ENCODE measurements around the gene EREG. TPM values are rescaled to one million over a fixed set of nuclear protein-coding genes. Genes with fewer than 3 reads are reported as not detected.

Gene EREG
- total and polyA plus RNA-seq, 10 of the 15 experiments (the other 5 are each of a cell fraction or from before 2014, with no cell fraction given) = not detected

- intact Hi-C loops (cut with micrococcal nuclease; ENCODE audit: unreplicated experiment) = no loop called here
- Histone ChIP-seq H3K27ac (ENCODE audit: control insufficient read depth, insufficient read depth) (no peak overlapping the region), H3K4me3 (no peak overlapping the region), H3K9me3 (replicated peaks; ENCODE audit: control insufficient read depth, insufficient read depth, low read length) (no peaks in the 10 kb centered on the region; the same call in 2 of the 3 replicates), H4K20me1 (ENCODE audit: control insufficient read depth, insufficient read depth) (no peaks in the 10 kb centered on the region), H3K27me3 (replicated peaks in 1 of 2; ENCODE audit: control insufficient read depth in 2 of 2, insufficient read depth in 2 of 2, low read length in 1 of 2) (no peaks in the 10 kb centered on the region; a peak in 2 of 4 replicates), H2AFZ (ENCODE audit: control insufficient read depth, low read depth, low read length) (no peak overlapping the region), H3K4me1 (ENCODE audit: control insufficient read depth, insufficient read depth, low read length) (peaks cover 5% of the 10 kb centered on the region; the same call in 1 of the 2 replicates), H3K4me2 (ENCODE audit: control insufficient read depth, insufficient read depth) (no peak overlapping the region), H3K36me3 (ENCODE audit: control insufficient read depth in 2 of 2, insufficient read depth in 2 of 2, low read length in 1 of 2) (no peaks in the 10 kb centered on the region), H3K79me2 (ENCODE audit: control insufficient read depth, insufficient read depth, low read length) (no peaks in the 10 kb centered on the region), H3K9ac (ENCODE audit: control insufficient read depth, insufficient read depth, low read length) (no peak overlapping the region)
- ChIA-PET SMC1A (ENCODE audit: uncharacterized antibody, unreplicated experiment) (no interaction called here), POLR2A (no interaction called here), RAD21 (ENCODE audit: unreplicated experiment) (no interaction called here), CTCF (interaction anchor here (1.3 kb wide), 1 partner anchor 11 kb away, joined by 6 read pairs; no protein-coding TSS in a partner anchor)
- TF ChIP-seq SMAD5 (IDR thresholded peaks at IDR 0.05; ENCODE audit: low read depth) = no peak
- no peak for TF ChIP-seq WRNIP1 (IDR thresholded peaks at IDR 0.05; ENCODE audit: borderline replicate concordance, low read depth, low read length)
- no peak for TF ChIP-seq CHD2 (IDR thresholded peaks at IDR 0.05; ENCODE audit: borderline replicate concordance, low read depth, low read length)
- no peak for TF ChIP-seq ZNF24 (IDR thresholded peaks at IDR 0.05)
- TF ChIP-seq CHD4 (IDR thresholded peaks at IDR 0.05) = no peak
- TF ChIP-seq TARDBP (IDR thresholded peaks at IDR 0.05; ENCODE audit: borderline replicate concordance) = no peak
- TF ChIP-seq ZNF217 (IDR thresholded peaks at IDR 0.05) = no peak
- DNase-seq (ENCODE audit: low read depth, low spot score) (no peak), FAIRE-seq (no peak), ATAC-seq (no peak)
- no TSS peak for BruUV-seq (replicated peaks)
- in situ Hi-C loops (cut with MboI) = no loop called here
Observed at GRCh38 chr4:74331944-74332343, 33.0 kb upstream of the EREG start.

- Histone ChIP-seq H3K27me3 (replicated peaks in 1 of 2; ENCODE audit: control insufficient read depth in 2 of 2, insufficient read depth in 2 of 2, low read length in 1 of 2) (no peaks in the 10 kb centered on the region; a peak in 1 of 4 replicates), H3K27ac (ENCODE audit: control insufficient read depth, insufficient read depth) (no peak overlapping the region), H3K79me2 (ENCODE audit: control insufficient read depth, insufficient read depth, low read length) (no peaks in the 10 kb centered on the region), H4K20me1 (ENCODE audit: control insufficient read depth, insufficient read depth) (no peaks in the 10 kb centered on the region), H2AFZ (ENCODE audit: control insufficient read depth, low read depth, low read length) (no peak overlapping the region), H3K9me3 (replicated peaks; ENCODE audit: control insufficient read depth, insufficient read depth, low read length) (no peaks in the 10 kb centered on the region; the same call in 2 of the 3 replicates), H3K9ac (ENCODE audit: control insufficient read depth, insufficient read depth, low read length) (no peak overlapping the region), H3K4me3 (no peak overlapping the region), H3K4me1 (ENCODE audit: control insufficient read depth, insufficient read depth, low read length) (peaks cover 5% of the 10 kb centered on the region; the same call in 1 of the 2 replicates), H3K4me2 (ENCODE audit: control insufficient read depth, insufficient read depth) (no peak overlapping the region), H3K36me3 (ENCODE audit: control insufficient read depth in 2 of 2, insufficient read depth in 2 of 2, low read length in 1 of 2) (no peaks in the 10 kb centered on the region)
- ChIA-PET RAD21 (ENCODE audit: unreplicated experiment) (no interaction called here), POLR2A (no interaction called here), CTCF (interaction anchor here (1.1 to 1.6 kb wide), 3 partner anchors 13 to 341 kb away, joined by 4 to 5 read pairs (median 4); no protein-coding TSS in a partner anchor), SMC1A (ENCODE audit: uncharacterized antibody, unreplicated experiment) (interaction anchor here (1.2 kb wide), 1 partner anchor 16 kb away, joined by 3 read pairs; no protein-coding TSS in a partner anchor)
- intact Hi-C loops (cut with micrococcal nuclease; ENCODE audit: unreplicated experiment) = no loop called here
- ATAC-seq = no peak; the same call in 2 of the 3 replicates
- no peak for FAIRE-seq
- DNase-seq (ENCODE audit: low read depth, low spot score) = no peak
- in situ Hi-C loops (cut with MboI) = no loop called here
- WGBS (ENCODE audit: insufficient coverage, insufficient replicate concordance, low lambda C conversion rate, missing lambda C conversion rate) = 57% methylated on average over 7 of the region's 7 CpGs
- BruUV-seq (replicated peaks) = no TSS peak
- TF ChIP-seq CHD1 (IDR thresholded peaks at IDR 0.05; ENCODE audit: low read depth, low read length) (no peak), CEBPB (IDR thresholded peaks at IDR 0.05; ENCODE audit: borderline replicate concordance in 1 of 2, low read depth in 2 of 2, low read length in 2 of 2) (no peak), TCF7 (IDR thresholded peaks at IDR 0.05; ENCODE audit: borderline replicate concordance) (no peak), GABPA (IDR thresholded peaks at IDR 0.05; ENCODE audit: low read depth) (no peak), SIX5 (IDR thresholded peaks at IDR 0.05; ENCODE audit: low read depth, low read length, severe bottlenecking) (no peak)
- TF ChIP-seq, protein P1, sequence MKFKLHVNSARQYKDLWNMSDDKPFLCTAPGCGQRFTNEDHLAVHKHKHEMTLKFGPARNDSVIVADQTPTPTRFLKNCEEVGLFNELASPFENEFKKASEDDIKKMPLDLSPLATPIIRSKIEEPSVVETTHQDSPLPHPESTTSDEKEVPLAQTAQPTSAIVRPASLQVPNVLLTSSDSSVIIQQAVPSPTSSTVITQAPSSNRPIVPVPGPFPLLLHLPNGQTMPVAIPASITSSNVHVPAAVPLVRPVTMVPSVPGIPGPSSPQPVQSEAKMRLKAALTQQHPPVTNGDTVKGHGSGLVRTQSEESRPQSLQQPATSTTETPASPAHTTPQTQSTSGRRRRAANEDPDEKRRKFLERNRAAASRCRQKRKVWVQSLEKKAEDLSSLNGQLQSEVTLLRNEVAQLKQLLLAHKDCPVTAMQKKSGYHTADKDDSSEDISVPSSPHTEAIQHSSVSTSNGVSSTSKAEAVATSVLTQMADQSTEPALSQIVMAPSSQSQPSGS (IDR thresholded peaks at IDR 0.05; ENCODE audit: low read length) = no peak
- TF ChIP-seq, protein P2, sequence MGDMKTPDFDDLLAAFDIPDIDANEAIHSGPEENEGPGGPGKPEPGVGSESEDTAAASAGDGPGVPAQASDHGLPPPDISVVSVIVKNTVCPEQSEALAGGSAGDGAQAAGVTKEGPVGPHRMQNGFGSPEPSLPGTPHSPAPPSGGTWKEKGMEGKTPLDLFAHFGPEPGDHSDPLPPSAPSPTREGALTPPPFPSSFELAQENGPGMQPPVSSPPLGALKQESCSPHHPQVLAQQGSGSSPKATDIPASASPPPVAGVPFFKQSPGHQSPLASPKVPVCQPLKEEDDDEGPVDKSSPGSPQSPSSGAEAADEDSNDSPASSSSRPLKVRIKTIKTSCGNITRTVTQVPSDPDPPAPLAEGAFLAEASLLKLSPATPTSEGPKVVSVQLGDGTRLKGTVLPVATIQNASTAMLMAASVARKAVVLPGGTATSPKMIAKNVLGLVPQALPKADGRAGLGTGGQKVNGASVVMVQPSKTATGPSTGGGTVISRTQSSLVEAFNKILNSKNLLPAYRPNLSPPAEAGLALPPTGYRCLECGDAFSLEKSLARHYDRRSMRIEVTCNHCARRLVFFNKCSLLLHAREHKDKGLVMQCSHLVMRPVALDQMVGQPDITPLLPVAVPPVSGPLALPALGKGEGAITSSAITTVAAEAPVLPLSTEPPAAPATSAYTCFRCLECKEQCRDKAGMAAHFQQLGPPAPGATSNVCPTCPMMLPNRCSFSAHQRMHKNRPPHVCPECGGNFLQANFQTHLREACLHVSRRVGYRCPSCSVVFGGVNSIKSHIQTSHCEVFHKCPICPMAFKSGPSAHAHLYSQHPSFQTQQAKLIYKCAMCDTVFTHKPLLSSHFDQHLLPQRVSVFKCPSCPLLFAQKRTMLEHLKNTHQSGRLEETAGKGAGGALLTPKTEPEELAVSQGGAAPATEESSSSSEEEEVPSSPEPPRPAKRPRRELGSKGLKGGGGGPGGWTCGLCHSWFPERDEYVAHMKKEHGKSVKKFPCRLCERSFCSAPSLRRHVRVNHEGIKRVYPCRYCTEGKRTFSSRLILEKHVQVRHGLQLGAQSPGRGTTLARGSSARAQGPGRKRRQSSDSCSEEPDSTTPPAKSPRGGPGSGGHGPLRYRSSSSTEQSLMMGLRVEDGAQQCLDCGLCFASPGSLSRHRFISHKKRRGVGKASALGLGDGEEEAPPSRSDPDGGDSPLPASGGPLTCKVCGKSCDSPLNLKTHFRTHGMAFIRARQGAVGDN (IDR thresholded peaks at IDR 0.05) = no peak
Observed at GRCh38 chr4:74334636-74335035, 30.3 kb upstream of the EREG start.

Data from GM12878 (cell line).